GM18868 (cell line): ENCODE measurements around the gene SYNE3.

Source experiments
- ATAC-seq: cut with Tn5 transposase; IDR thresholded peaks from one replicate; pipeline ENCODE4 v1.9.1; 2021; ENCODE audit warnings: mild to moderate bottlenecking, moderate library complexity; ENCODE audit not compliant: unreplicated experiment

The SYNE3 gene

GRCh38 chr14:95509495-95509894 lies 7.0 kb downstream of the SYNE3 start:
- ATAC-seq, result no peak

GRCh38 chr14:95508377-95508776 lies 8.1 kb downstream of the SYNE3 start:
- no peak for ATAC-seq

GRCh38 chr14:95507701-95508103 lies 8.7 kb downstream of the SYNE3 start:
- no peak for ATAC-seq

- ATAC-seq, result no peak
These were observed 9.3 kb downstream of the SYNE3 start for GRCh38 chr14:95507174-95507573.

GRCh38 chr14:95505030-95505589 lies 11.3 kb downstream of the SYNE3 start:
- peak; percentile 33 for ATAC-seq

- no peak for ATAC-seq
These were observed 12.1 kb downstream of the SYNE3 start for GRCh38 chr14:95504135-95505029.

- ATAC-seq, result peak; percentile 55
These were observed 12.9 kb downstream of the SYNE3 start for GRCh38 chr14:95503365-95504134.

GRCh38 chr14:95502381-95502950 lies 14.0 kb downstream of the SYNE3 start:
- no peak for ATAC-seq

GRCh38 chr14:95500772-95501401 lies 15.6 kb downstream of the SYNE3 start:
- ATAC-seq, result no peak

GRCh38 chr14:95500201-95500681 lies 16.2 kb downstream of the SYNE3 start:
- ATAC-seq, result no peak

GRCh38 chr14:95499354-95499750 lies 17.1 kb downstream of the SYNE3 start:
- no peak for ATAC-seq

- no peak for ATAC-seq
These were observed 17.7 kb downstream of the SYNE3 start for GRCh38 chr14:95498622-95499353.

GRCh38 chr14:95497561-95498011 lies 18.9 kb downstream of the SYNE3 start:
- no peak for ATAC-seq

- ATAC-seq, result no peak
These were observed 19.7 kb downstream of the SYNE3 start for GRCh38 chr14:95496690-95497259.

- ATAC-seq, result peak; percentile 13
These were observed 20.3 kb downstream of the SYNE3 start for GRCh38 chr14:95496111-95496681.

- peak; percentile 88 for ATAC-seq
These were observed 20.9 kb downstream of the SYNE3 start for GRCh38 chr14:95495538-95496025.

- ATAC-seq, result no peak
These were observed 21.4 kb downstream of the SYNE3 start for GRCh38 chr14:95495076-95495475.

- ATAC-seq, result no peak
These were observed 22.0 kb downstream of the SYNE3 start for GRCh38 chr14:95494456-95494855.

- no peak for ATAC-seq
These were observed 22.5 kb downstream of the SYNE3 start for GRCh38 chr14:95493976-95494375.
